GM18505 (cell line): Measurements from ENCODE around the gene DLG1.

Experiments used
- ATAC-seq: cut with Tn5 transposase; IDR thresholded peaks from one replicate; pipeline ENCODE4 v1.9.1; 2021; ENCODE audit not compliant: unreplicated experiment
- POLR2A ChIP-seq: IDR thresholded peaks from 4 replicates; pipeline ENCODE4 v1.6.1; 2011; ENCODE audit warnings: borderline replicate concordance; ENCODE audit not compliant: insufficient read depth, insufficient read length; ENCODE audit errors: extremely low read depth

DLG1 gene

GRCh38 chr3:197017003-197017402 lies 281.4 kb downstream of the DLG1 start:
- TF ChIP-seq POLR2A: no peak
- no peak for ATAC-seq

DNA sequence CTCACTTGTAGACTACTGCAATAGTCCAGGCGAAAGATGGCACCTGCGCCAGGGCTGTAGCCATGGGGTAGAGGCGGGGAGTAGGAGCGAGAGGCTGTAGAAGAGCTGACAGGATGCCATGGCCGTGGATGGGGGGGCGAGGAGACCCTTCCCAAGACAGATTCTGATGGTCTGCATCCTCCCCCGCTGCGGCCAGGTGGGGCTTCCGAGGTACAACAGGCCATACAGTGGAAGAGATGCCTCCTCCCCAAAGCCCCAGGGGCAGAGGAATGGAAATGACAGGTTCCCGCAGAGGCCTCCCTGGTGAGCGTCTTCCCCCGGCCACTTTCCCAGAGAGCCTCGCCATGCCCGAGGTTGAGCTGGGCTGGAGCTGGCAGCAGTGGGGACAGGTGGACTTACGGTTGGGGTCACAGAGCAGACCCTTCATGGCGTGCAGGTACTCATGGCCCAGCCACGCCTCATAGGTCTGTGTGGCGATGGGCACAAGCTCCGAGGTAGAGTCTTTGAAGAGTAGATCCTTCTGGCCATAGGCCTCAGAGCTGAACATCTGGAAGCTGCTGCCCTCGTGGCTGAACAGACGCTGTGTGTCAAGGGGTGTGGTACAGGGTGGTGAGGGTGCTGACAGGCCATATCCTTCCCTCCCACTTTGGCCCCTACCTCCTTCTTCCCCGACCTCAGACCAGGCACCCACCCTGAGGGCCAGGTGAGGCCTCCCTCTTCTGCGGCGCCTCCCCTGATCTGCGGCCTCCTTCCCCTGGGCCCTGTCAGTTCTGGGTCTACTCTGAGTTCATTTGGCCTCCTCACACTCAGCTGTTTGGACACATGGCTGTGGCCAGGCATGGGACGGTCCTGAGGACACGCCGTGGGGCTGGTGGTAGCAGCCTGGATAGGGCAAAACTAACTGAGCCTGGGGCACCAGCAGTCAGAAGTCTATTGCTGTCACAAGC lies 282.3 kb downstream of the DLG1 start:
- no peak for ATAC-seq
- TF ChIP-seq POLR2A: no peak

- ATAC-seq: no peak
- no peak for TF ChIP-seq POLR2A
Measured at GRCh38 chr3:197014942-197015575, 283.4 kb downstream of the DLG1 start.

DNA sequence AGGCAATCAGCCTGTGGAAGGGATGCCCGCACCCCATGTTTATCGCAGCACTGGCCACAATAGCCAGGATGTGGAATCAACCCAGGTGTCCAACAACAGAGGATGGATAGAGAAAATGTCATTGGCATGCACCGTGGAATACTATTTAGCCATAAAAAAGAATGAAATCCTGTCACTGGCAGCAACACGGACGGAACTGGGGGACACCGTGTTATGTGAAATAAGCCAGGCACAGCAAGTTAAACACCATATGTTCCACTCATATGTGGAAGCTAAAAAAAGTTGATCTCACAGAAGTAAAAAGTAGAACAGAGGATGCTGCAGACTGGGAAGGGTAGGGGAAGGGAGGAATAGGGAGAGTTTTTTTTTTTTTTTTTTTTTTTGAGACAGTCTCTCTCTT lies 284.4 kb downstream of the DLG1 start:
- no peak for ATAC-seq
- no peak for TF ChIP-seq POLR2A

- TF ChIP-seq POLR2A: no peak
- ATAC-seq: no peak
Measured at GRCh38 chr3:197012540-197012883, 285.9 kb downstream of the DLG1 start.

DNA sequence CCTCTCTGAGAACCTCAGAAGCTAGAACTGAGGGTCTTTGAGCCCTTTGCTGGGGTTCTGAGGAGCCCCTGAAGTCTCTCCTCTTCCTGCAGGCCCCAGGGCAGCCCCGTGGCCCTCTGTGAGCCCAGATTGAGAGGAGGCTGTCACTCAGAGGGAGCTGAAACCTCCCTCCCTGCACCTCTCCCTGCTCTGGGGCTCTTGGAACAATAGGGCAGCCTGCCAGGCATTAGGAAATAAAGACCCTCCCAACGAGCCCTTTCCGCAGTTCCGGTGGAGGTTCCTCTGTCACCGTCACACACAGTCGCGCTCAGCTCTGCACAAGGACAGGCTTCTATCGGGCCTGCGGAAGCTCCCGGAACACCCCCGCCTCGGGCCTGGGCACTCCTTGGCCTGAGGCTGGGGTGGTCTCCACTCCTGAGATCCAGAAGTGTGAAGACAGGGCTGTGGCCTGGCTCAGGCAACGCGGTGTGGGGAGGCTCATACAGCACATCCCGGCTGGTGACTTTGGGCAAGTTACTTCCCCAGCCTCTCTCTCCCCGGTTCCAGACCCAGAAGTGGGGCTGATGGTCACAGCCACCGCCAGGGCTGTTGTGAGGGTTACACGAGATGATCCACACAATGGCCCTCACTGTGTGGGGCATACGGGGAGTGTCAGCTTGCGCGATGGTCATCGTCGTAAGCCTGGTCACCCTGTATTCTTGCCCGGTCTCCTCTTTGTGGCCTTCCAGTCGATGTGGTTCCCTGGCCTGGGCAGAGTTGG lies 286.5 kb downstream of the DLG1 start:
- ATAC-seq: no peak
- TF ChIP-seq POLR2A: no peak

DNA sequence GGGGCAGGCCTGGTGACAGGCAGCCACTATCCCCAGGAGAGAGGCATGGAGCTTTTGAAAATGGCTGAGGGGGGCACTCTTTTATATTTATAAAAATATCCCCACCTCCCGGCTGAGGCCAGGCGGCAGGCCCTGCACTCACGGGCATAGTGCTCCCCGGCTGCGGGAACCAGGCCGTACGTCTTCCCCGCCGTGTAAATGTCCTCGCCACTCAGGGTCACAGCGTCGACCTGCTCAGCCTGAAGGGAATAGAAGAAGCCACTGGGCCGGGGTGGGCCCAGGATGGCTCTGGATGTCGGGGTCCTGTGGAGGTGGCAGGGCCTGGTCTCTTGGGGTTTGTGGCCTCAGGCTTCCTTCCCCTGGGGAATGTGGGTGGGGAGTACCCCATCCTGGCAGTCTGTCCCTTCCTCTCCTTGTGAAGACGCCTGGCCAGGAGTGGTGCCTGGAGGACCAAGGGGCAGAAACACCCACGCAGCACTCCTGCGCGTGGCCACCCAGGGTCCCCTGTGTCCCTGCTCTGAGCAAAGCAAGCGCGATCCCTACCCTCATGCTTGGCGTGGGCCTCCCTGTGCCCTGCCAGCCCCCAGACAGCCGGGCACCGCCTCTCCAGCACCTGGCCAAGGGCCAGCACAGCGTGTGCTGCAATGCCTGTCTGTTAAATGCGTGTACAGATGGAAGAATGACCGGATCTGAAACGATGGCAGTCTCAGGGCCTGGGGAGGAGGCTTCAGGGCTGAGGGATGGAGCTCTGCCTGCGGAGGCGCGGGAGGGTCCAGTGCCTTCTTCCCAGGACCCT lies 287.7 kb downstream of the DLG1 start:
- no peak for ATAC-seq

GRCh38 chr3:197009532-197010019 lies 288.8 kb downstream of the DLG1 start:
- TF ChIP-seq POLR2A: no peak
- ATAC-seq: no peak

More for the DNA sequence above, 287.7 kb downstream of the DLG1 start:
- TF ChIP-seq POLR2A: no peak

- ATAC-seq: no peak
- TF ChIP-seq POLR2A: no peak
Measured at GRCh38 chr3:197008436-197009209, 289.8 kb downstream of the DLG1 start.

GRCh38 chr3:197007953-197008352 lies 290.5 kb downstream of the DLG1 start:
- ATAC-seq: no peak
- TF ChIP-seq POLR2A: no peak

GRCh38 chr3:197007296-197007940 lies 291.0 kb downstream of the DLG1 start:
- no peak for TF ChIP-seq POLR2A

More at GRCh38 chr3:197007296-197007940, 291.0 kb downstream of the DLG1 start:
- ATAC-seq: no peak
